Measurements from ENCODE around the gene THSD7A. TPM values are rescaled to one million over a fixed set of nuclear protein-coding genes. Genes with fewer than 3 reads are reported as not detected.

THSD7A gene
- total and polyA plus RNA-seq, 2 donors, result 0.50 to 1.5 TPM

- no peak overlapping the region for H3K27ac ChIP-seq (ENCODE audit: low read depth in 1 of 2, low read length in 1 of 2)
- WGBS, result 96% methylated on average over 6 of the region's 6 CpGs
- H3K9me3 ChIP-seq (ENCODE audit: control insufficient read depth in 2 of 2, insufficient read depth in 1 of 2, low read length in 1 of 2), result no peaks in the 10 kb centered on the region
- no peak overlapping the region for H3K4me3 ChIP-seq (ENCODE audit: low read length in 2 of 2)
- no peak for DNase-seq (ENCODE audit: low read depth in 6 of 9, low spot score in 9 of 9)
- no peaks in the 10 kb centered on the region for H3K27me3 ChIP-seq (ENCODE audit: control insufficient read depth in 2 of 2, insufficient read depth in 1 of 2, low read length in 1 of 2)
- no peaks in the 10 kb centered on the region for H3K36me3 ChIP-seq (ENCODE audit: control insufficient read depth in 2 of 2, insufficient read depth in 2 of 2, low read length in 1 of 2)
- no peaks in the 10 kb centered on the region for H3K4me1 ChIP-seq (ENCODE audit: control insufficient read depth in 2 of 2, insufficient read depth in 2 of 2, low read length in 2 of 2)
Measured at GRCh38 chr7:11748884-11749283, 83.1 kb downstream of the THSD7A start.

DNA sequence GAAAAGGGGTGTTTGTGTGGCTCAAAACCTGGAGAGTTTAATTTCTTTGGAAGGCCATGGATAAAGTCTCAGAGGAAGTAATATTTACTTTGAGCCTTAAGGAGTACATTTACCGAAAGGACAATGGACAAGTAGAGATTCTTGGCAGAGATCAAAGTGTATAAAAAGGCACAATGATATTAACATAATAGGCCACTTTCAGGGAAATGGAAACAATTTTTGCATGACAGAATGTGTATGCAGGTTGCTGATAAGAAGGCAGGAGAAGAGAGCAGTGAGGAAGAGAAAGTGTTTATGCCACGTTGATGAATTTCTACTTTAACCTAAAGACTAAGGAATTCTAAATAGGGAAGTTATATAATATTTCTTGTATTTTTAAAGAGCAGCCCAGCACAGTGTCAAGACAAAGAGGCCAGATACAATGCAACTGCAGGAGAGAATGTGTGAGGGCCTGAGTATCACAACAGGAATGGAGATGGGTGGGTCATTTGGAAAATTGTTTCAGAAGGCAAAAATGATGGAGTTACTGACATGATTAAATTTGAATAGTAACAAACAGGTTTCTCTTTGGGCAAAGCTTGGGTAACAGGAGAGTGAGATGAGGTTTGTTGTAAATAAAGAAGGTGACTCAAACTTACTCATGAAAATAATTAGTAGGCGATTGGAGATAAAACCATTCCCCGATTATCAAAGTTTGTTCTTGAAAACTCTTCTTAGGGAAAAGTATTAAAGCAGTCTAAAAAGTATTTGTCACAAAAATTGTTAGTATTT, 84.1 kb downstream of the THSD7A start:
- no peak overlapping the region for H3K27ac ChIP-seq (ENCODE audit: low read depth in 1 of 2, low read length in 1 of 2)
- H3K9me3 ChIP-seq (ENCODE audit: control insufficient read depth in 2 of 2, insufficient read depth in 1 of 2, low read length in 1 of 2), result no peaks in the 10 kb centered on the region
- no peaks in the 10 kb centered on the region for H3K27me3 ChIP-seq (ENCODE audit: control insufficient read depth in 2 of 2, insufficient read depth in 1 of 2, low read length in 1 of 2)
- no peaks in the 10 kb centered on the region for H3K4me1 ChIP-seq (ENCODE audit: control insufficient read depth in 2 of 2, insufficient read depth in 2 of 2, low read length in 2 of 2)
- WGBS, result 75% methylated on average over 4 of the region's 4 CpGs
- no peaks in the 10 kb centered on the region for H3K36me3 ChIP-seq (ENCODE audit: control insufficient read depth in 2 of 2, insufficient read depth in 2 of 2, low read length in 1 of 2)
- no peak overlapping the region for H3K4me3 ChIP-seq (ENCODE audit: low read length in 2 of 2)
- DNase-seq (ENCODE audit: low read depth in 6 of 9, low spot score in 9 of 9), result no peak

DNA sequence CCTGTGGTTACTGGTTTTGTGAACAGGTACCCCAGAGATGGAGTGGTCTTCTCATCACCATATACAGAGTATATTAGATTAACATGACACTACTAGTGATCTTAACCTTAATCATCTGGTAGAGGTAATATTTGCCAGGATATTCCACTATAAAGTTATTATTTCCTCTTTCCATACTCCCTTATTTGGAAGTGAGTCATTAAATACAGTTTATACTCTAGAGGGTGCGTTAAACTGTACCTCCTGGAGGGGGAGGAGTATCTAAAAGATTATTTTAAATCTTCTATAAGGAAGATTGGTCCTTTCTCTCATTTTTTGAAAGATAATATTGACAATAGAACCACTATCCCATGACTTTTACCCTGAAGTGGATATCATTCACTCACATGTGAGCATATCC, 85.4 kb downstream of the THSD7A start:
- no peaks in the 10 kb centered on the region for H3K4me1 ChIP-seq (ENCODE audit: control insufficient read depth in 2 of 2, insufficient read depth in 2 of 2, low read length in 2 of 2)
- no peak overlapping the region for H3K27ac ChIP-seq (ENCODE audit: low read depth in 1 of 2, low read length in 1 of 2)
- no peak overlapping the region for H3K4me3 ChIP-seq (ENCODE audit: low read length in 2 of 2)
- H3K9me3 ChIP-seq (ENCODE audit: control insufficient read depth in 2 of 2, insufficient read depth in 1 of 2, low read length in 1 of 2), result no peaks in the 10 kb centered on the region
- no peaks in the 10 kb centered on the region for H3K36me3 ChIP-seq (ENCODE audit: control insufficient read depth in 2 of 2, insufficient read depth in 2 of 2, low read length in 1 of 2)
- H3K27me3 ChIP-seq (ENCODE audit: control insufficient read depth in 2 of 2, insufficient read depth in 1 of 2, low read length in 1 of 2), result no peaks in the 10 kb centered on the region
- DNase-seq (ENCODE audit: low read depth in 6 of 9, low spot score in 9 of 9), result no peak
- WGBS, result 84% methylated on average over 1 of the region's 1 CpG

- no peaks in the 10 kb centered on the region for H3K36me3 ChIP-seq (ENCODE audit: control insufficient read depth in 2 of 2, insufficient read depth in 2 of 2, low read length in 1 of 2)
- H3K4me1 ChIP-seq (ENCODE audit: control insufficient read depth in 2 of 2, insufficient read depth in 2 of 2, low read length in 2 of 2), result no peaks in the 10 kb centered on the region
- H3K4me3 ChIP-seq (ENCODE audit: low read length in 2 of 2), result no peak overlapping the region
- H3K27ac ChIP-seq (ENCODE audit: low read depth in 1 of 2, low read length in 1 of 2), result no peak overlapping the region
- no peaks in the 10 kb centered on the region for H3K9me3 ChIP-seq (ENCODE audit: control insufficient read depth in 2 of 2, insufficient read depth in 1 of 2, low read length in 1 of 2)
- WGBS, result 98% methylated on average over 1 of the region's 1 CpG
- H3K27me3 ChIP-seq (ENCODE audit: control insufficient read depth in 2 of 2, insufficient read depth in 1 of 2, low read length in 1 of 2), result no peaks in the 10 kb centered on the region
- no peak for DNase-seq (ENCODE audit: low read depth in 6 of 9, low spot score in 9 of 9)
Measured at GRCh38 chr7:11743548-11743947, 88.5 kb downstream of the THSD7A start.

GRCh38 chr7:11743016-11743415, 89.0 kb downstream of the THSD7A start:
- no peaks in the 10 kb centered on the region for H3K4me1 ChIP-seq (ENCODE audit: control insufficient read depth in 2 of 2, insufficient read depth in 2 of 2, low read length in 2 of 2)
- 95% methylated on average over 3 of the region's 3 CpGs for WGBS
- H3K9me3 ChIP-seq (ENCODE audit: control insufficient read depth in 2 of 2, insufficient read depth in 1 of 2, low read length in 1 of 2), result no peaks in the 10 kb centered on the region
- H3K27me3 ChIP-seq (ENCODE audit: control insufficient read depth in 2 of 2, insufficient read depth in 1 of 2, low read length in 1 of 2), result no peaks in the 10 kb centered on the region
- no peak overlapping the region for H3K27ac ChIP-seq (ENCODE audit: low read depth in 1 of 2, low read length in 1 of 2)
- DNase-seq (ENCODE audit: low read depth in 6 of 9, low spot score in 9 of 9), result no peak
- no peak overlapping the region for H3K4me3 ChIP-seq (ENCODE audit: low read length in 2 of 2)
- no peaks in the 10 kb centered on the region for H3K36me3 ChIP-seq (ENCODE audit: control insufficient read depth in 2 of 2, insufficient read depth in 2 of 2, low read length in 1 of 2)

GRCh38 chr7:11742496-11742895, 89.5 kb downstream of the THSD7A start:
- H3K36me3 ChIP-seq (ENCODE audit: control insufficient read depth in 2 of 2, insufficient read depth in 2 of 2, low read length in 1 of 2), result no peaks in the 10 kb centered on the region
- no peak overlapping the region for H3K4me3 ChIP-seq (ENCODE audit: low read length in 2 of 2)
- no peaks in the 10 kb centered on the region for H3K27me3 ChIP-seq (ENCODE audit: control insufficient read depth in 2 of 2, insufficient read depth in 1 of 2, low read length in 1 of 2)
- WGBS, result 11% methylated on average over 1 of the region's 1 CpG
- DNase-seq (ENCODE audit: low read depth in 6 of 9, low spot score in 9 of 9), result no peak
- no peaks in the 10 kb centered on the region for H3K9me3 ChIP-seq (ENCODE audit: control insufficient read depth in 2 of 2, insufficient read depth in 1 of 2, low read length in 1 of 2)
- H3K4me1 ChIP-seq (ENCODE audit: control insufficient read depth in 2 of 2, insufficient read depth in 2 of 2, low read length in 2 of 2), result no peaks in the 10 kb centered on the region
- no peak overlapping the region for H3K27ac ChIP-seq (ENCODE audit: low read depth in 1 of 2, low read length in 1 of 2)

- Histone ChIP-seq H3K27me3 (ENCODE audit: control insufficient read depth in 2 of 2, insufficient read depth in 1 of 2, low read length in 1 of 2) (no peaks in the 10 kb centered on the region), H3K27ac (ENCODE audit: low read depth in 1 of 2, low read length in 1 of 2) (no peak overlapping the region), H3K4me3 (ENCODE audit: low read length in 2 of 2) (no peak overlapping the region), H3K4me1 (ENCODE audit: control insufficient read depth in 2 of 2, insufficient read depth in 2 of 2, low read length in 2 of 2) (no peaks in the 10 kb centered on the region), H3K9me3 (ENCODE audit: control insufficient read depth in 2 of 2, insufficient read depth in 1 of 2, low read length in 1 of 2) (no peaks in the 10 kb centered on the region), H3K36me3 (ENCODE audit: control insufficient read depth in 2 of 2, insufficient read depth in 2 of 2, low read length in 1 of 2) (no peaks in the 10 kb centered on the region)
- no peak for DNase-seq (ENCODE audit: low read depth in 6 of 9, low spot score in 9 of 9)
Measured at GRCh38 chr7:11737723-11738122, 94.3 kb downstream of the THSD7A start.

DNA sequence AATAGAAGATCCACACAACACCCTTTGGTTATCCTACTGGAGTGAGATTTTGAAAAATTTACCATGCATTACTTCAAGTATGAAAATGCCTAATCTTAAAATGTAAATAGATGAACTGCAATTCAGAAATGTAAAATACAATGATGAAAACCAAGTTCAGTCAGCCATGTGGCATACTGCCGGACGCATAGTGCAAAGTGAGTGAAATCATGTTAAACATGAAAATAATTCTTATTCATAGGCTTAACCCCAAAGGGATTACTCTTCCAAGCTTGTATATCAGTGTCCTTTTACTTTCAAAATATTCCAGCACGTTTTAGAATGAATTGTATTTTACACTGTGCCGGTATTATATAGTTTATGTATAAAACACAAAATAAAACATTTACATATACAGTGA, 99.8 kb downstream of the THSD7A start:
- Histone ChIP-seq H3K4me1 (ENCODE audit: control insufficient read depth in 2 of 2, insufficient read depth in 2 of 2, low read length in 2 of 2) (no peaks in the 10 kb centered on the region), H3K36me3 (ENCODE audit: control insufficient read depth in 2 of 2, insufficient read depth in 2 of 2, low read length in 1 of 2) (no peaks in the 10 kb centered on the region), H3K27me3 (ENCODE audit: control insufficient read depth in 2 of 2, insufficient read depth in 1 of 2, low read length in 1 of 2) (no peaks in the 10 kb centered on the region), H3K4me3 (ENCODE audit: low read length in 2 of 2) (no peak overlapping the region), H3K9me3 (ENCODE audit: control insufficient read depth in 2 of 2, insufficient read depth in 1 of 2, low read length in 1 of 2) (no peaks in the 10 kb centered on the region), H3K27ac (ENCODE audit: low read depth in 1 of 2, low read length in 1 of 2) (no peak overlapping the region)
- no peak for DNase-seq (ENCODE audit: low read depth in 6 of 9, low spot score in 9 of 9)
- WGBS, result 88% methylated on average over 4 of the region's 4 CpGs

- 98% methylated on average over 1 of the region's 1 CpG for WGBS
- no peak for DNase-seq (ENCODE audit: low read depth in 6 of 9, low spot score in 9 of 9)
Measured at GRCh38 chr7:11730725-11731124, 101.3 kb downstream of the THSD7A start.

More at GRCh38 chr7:11730725-11731124, 101.3 kb downstream of the THSD7A start:
- no peaks in the 10 kb centered on the region for H3K9me3 ChIP-seq (ENCODE audit: control insufficient read depth in 2 of 2, insufficient read depth in 1 of 2, low read length in 1 of 2)
- H3K4me1 ChIP-seq (ENCODE audit: control insufficient read depth in 2 of 2, insufficient read depth in 2 of 2, low read length in 2 of 2), result no peaks in the 10 kb centered on the region
- H3K27me3 ChIP-seq (ENCODE audit: control insufficient read depth in 2 of 2, insufficient read depth in 1 of 2, low read length in 1 of 2), result no peaks in the 10 kb centered on the region
- no peak overlapping the region for H3K27ac ChIP-seq (ENCODE audit: low read depth in 1 of 2, low read length in 1 of 2)
- no peak overlapping the region for H3K4me3 ChIP-seq (ENCODE audit: low read length in 2 of 2)
- H3K36me3 ChIP-seq (ENCODE audit: control insufficient read depth in 2 of 2, insufficient read depth in 2 of 2, low read length in 1 of 2), result no peaks in the 10 kb centered on the region
